ENCODE measurements around the gene SPINT2.

The SPINT2 gene

DNA sequence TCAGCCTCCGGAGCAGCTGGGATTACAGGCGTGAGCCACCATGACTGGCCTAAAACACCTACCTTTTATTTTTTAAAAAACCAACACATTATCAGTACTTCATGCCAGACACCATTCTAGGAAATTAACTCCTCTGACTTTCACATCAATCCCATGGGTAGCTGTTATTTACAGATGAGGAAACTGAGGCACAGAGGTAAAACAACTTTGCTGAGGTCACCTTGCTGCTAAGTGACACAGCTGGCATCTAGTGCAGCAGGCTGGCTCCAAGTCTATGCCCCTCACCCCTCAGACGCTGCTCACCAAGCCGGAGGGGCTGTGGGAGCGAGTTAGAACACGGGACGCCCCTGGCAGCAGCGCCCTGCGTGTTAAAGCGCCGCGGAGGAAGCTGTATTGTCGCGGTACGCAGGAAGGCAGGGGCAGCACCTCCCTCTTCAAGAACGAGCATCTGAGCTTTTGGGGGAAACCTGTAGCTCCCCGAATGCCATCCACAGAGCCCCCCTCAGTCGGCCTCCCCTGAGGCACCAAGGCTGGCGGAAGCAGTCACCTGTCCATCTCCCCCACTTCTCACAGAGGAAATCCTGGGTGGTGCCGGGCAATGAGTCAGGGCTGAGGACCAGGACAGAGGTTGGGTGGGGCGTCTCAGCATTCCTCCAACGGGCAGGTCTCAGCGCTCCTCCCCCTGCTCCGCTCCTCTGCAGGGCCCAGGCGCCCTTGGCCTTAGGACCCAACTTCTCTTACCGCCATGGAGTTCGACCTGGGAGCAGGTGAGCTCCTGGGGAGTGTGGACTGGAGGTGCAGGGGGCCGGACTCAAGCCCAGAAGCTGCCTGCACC, 39.4 kb downstream of the SPINT2 start, which contains the start of gene C19orf33:
Gene C19orf33 (plus strand): TSS at position 735 of the 835 bp plus-strand sequence. CDS start 11 bp downstream, at position 746.
- peak; percentile 99 for DNase-seq

DNA sequence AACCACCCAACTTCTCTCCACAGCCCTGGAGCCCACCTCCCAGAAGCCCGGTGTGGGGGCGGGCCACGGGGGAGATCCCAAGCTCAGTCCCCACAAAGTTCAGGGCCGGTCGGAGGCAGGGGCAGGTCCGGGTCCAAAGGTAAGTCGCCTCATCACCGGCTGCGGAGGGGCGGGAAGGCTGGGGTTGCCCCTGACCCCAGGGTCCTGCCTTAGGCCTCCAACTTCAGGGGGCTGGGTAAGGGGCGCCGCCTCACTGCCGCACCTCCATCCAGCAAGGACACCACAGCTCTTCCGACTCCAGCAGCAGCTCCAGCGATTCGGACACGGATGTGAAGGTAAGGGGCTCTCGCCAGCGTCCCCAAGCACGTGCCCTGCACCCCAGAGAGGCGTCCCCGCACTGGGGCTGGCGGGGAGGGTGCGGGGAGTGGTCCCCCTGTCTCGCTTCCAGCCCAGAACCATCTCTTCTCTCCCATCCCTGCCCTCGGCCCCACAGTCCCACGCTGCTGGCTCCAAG, 40.0 kb downstream of the SPINT2 start:
- DNase-seq = no peak

DNA sequence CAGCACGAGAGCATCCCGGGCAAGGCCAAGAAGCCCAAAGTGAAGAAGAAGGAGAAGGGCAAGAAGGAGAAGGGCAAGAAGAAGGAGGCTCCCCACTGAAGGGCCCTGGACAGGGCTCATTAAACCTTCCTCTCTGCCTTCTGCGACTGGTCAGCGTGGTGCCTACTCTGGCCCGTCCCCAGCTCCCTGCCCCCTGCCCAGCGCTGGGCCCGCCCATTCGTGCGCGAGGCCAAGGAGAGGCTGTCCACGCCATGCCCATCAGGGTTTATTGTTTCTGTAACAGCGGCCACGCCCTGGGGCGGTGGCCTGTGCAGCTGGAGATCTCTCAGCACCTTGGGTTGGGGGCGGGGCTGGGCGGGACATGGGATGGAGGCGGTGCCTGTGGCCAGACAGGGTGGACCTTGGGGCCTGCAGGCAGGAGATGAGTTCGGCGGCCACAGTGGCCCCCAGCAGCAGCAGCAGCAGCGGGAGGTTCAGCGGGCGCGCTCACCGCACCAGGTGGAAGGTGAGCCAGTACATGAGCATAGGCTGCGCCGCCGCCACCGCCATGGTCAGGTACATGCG, 40.6 kb downstream of the SPINT2 start:
- peak; percentile 99 for DNase-seq

DNA sequence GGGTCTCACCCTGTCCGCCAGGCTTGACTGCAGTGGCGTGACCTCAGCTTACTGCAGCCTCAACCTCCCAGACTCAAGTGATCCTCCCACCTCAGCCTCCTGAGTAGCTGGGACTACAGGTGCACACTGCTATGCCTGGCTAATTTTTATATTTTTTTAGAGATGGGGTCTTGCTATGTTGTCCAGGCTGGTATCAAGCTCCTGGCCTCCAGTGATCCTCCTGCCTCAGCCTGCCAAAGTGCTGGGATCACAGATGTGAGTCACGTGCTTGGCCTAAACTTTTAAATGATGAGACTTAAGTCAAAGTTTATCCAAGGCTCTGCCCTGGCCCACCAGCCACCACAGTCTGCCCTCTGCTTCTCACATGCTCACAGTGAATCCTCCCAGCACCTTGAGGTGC, 41.9 kb downstream of the SPINT2 start:
- DNase-seq = no peak

DNA sequence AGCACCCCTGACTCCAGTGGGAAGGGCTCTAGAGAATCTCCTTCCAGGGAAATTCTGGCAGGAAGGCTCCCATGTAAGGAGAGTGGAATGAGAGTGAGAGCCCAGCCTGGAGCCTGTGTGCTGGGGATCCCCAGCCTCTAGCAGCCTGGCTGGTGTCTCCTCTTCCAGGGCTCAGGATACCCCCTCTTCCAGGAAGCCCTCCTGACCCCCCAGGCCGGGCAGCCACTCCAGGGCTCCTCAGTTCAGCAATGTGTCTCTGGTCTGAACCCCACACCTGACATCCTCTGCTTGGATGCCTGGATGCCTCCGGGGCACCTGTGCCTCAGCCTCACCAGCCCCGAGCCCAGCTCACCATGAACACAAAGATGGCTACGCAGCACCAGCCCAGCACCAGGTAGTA, 42.7 kb downstream of the SPINT2 start:
- DNase-seq = no peak

DNA sequence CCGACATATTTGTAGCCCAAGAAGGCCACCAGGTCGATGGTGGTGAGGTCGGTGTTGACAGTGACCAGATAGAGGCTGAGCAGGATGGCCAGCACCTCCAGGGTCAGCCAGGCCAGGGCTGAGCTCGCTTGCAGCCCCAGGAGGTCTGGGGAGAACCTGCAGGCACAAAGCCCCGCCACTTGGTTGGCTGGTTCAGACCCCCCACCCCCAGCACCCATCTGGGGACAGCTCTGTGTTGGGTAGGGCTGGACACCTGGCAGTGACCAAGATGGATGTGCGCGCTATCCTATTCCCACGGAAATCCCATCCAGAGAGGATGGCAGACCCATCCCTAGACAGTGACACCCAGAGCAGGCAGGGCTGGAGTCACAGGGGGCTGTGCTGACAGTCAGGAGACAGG, 43.2 kb downstream of the SPINT2 start:
- DNase-seq = peak; percentile 66

DNA sequence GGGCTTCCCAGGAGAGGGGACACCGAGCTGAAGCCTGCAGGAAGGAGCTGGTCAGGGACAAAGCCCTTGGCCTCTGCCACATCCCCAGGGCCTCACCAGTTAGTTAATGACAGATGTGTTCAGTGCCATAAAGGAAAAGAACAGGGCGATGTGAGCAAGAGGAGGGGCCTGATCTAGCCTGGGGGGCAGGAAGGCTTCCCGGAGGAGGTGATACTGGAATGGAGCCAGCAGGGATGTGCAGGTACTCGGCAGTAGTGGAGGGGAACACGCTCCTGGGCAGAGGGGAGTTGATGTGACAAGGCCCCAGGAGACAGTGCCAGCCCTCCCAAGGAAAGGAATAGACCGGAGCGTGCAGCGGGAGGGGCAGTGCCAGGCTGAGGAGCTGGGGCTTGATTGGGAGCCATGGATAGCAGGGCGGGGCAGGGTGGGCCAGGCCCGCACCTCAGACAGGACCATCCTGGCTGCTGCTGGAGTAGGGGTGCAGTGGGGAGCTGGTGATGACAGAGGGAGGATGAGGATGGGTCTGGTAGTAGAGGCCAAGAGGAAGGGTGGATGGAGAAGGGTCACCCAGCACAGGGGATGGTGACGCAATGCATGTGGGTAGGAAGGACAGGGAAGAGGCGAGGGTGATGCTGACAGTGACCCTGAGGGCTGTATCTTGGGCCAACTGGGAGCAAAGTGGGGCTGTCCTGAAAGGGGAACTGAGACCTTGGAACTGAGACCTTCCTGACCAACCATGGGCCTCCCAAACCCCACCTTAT, 43.8 kb downstream of the SPINT2 start:
- DNase-seq = no peak

DNA sequence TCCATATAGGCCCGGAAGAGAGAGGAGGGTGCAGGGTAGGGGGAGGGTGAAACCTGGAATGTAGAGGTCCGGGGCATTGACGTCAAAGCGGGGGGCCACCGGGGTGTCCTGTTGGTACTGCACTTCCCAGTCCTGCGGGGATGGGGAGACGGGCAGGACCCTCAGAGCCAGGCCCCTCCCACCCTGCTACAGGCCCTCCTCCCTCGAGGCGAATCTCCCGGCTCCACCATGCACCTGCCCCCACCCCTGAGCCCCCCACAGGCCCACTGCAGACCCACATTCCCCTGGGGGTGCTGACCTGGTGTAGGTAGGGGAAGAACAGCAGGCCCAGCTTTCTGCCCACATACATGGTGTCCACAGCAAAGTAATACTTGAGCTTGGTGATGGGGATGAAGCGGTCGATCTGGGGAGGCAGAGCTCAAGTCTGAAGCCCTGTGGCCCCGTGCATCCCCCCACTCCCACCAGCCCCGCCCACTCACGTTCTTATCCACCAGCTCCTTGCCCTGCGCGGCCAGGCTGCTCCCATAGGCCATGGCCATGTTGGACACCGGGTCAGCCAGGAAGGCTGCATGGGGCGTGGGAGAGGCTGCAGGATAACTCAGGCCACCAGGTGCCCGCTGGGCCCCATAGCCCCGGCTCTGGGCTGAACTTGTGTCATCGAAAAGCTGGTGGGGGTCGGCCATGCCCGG, 44.7 kb downstream of the SPINT2 start:
- no peak for DNase-seq

DNA sequence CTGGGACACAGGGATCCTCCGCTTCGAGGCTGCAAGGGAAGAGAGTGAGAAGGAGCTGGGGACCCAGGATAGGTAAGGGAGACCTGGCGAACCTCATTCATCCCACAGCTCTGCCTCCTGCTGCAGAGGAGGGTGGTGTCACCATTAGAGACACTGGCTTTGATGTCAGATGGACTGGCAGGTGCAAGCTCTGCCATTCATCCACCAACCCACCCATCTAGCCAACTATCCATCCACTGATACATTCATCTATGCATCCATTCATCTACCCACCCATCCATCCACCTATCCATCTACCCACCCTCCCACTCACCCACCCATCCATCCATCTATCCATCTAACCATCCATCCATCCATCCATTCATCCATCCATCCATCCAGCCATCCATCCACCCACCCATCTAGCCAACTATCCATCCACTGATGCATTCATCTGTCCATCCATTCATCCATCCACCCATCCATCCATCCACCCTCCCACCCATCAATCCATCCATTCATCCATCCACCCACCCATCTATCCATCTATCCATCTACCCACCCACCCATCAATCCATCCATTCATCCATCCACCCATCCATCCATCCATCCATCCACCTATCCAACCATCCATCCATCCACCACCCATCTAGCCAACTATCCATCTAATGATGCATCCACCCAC, 45.4 kb downstream of the SPINT2 start:
- no peak for DNase-seq

DNA sequence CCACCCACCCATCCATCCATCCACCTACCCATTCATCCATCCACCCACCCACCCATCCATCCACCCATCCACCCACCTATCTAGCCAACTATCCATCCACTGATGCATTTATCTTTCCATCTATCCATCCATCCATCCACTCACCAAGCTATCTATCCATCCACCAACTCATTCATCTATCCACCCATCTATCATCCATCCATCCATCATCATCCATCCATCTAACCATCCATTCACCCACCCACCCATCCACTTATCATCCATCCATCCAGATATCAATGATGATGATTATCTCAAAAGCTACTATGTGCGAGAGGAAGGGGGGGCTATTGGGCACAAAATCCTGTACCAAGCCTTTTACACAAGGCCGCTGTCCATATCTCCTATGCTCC, 45.9 kb downstream of the SPINT2 start:
- DNase-seq = no peak

DNA sequence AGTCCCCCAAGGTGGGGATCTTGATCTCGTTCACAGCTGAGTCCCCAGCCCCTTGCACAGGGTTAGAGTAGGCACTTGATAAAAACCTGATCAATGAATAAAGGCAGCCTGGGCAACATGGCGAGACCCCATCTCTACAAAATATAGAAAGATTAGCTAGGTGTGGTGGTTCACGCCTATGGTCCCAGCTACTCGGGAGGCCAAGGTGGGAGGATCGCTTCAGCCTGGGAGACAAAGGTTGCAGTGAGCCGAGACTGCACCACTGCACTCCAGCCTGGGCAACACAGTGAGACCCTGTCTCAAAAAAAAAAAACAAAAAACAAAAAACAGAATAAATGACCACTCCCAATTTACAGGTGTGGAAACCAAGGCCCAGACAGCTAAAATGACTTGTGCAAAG, 46.6 kb downstream of the SPINT2 start:
- no peak for DNase-seq

DNA sequence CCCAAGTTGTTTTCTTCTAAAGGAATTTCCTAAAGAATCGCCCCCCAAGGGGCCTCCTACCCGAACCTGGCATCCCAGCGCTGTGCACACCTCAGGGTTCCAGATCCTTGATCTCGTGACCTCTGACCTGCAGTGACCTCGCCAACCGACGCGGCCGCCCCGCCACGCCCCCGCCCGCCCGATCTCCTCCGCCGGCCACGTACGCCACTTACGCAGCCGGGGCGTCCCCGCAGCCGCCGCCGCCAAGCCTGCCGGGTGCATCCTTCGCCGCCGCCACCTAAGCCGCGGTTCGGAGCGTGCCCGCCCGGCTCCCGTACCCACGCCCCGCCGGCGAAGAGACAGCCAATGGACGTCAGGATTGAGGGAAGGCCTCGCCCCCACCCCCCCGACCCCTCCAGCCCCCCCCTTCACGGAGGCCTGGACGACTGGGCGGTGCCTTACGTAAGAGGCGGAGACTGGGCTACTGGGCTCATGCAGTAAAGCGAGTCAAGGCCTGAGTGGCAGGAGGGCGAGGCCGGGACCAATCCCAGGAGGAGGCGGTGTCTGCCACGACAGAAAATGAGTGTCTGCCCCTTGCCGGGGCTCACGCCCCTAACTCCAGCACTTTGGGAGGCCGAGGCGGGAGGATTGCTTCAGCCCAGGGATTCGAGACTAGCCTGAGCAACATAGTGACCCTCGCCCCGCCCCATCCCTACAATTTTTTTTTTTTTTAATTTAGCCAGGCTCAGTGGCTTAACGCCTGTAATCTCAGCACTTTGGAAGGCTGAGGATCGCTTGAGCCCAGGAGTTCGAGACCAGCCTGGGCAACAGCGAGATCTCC, 51.5 kb downstream of the SPINT2 start, which contains the start of gene YIF1B:
Gene YIF1B (minus strand): TSS at position 291 of the 820 bp plus-strand sequence. CDS start 30 bp downstream, at position 261.
- DNase-seq = peak; percentile 100

DNA sequence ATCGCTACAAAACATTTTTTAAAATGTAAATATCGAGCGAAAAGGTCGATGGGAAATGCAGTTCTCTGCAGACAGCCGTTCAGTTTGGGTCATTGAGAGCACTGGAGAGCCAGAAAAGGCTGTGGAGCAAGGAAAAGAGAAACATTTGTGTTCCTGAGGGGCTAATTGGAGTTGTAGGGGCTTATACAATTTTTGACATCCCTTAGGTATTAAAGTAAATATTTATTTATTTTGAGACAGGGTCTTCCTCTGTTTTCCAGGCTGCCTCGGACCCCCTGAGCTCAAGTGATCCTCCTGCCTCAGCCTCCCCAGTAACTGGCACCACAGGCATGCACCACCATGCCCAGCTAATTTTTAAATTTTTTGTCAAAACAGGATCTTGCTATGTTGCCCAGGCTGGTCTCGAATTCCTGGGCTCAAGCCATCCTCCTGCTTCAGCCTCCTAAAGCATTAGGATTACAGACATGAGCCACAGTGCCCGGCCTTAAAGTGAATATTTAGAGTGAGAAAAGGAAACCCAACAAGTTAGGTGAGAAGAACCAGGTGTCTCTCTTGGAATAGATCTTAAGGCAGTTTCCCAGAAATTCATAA, 52.2 kb downstream of the SPINT2 start:
- no peak for DNase-seq

DNA sequence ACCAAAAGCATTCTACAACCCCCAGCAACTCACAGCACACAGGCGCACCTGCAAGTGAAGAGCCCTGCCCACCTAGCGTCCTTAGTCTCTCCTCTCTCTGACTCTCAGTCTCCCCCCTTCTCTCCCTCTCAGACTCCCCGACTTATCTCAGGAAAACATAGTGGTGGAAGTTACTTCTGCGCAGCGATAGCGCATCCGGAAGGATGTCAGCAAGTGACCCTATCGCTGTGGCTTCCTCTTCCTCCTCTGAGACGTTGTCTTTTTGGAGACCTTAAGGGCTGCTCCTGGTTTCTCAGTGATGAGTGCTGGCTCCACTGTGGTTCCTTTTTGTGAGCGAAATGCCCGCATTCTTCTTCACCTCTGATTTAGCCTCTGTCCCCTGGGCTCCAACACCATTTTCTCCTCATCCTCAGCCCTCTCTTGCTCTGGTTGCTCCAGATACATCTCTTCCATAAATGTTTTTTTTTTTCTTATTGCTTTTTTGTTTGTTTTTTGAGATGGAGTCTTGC, 52.8 kb downstream of the SPINT2 start:
- DNase-seq = no peak

DNA sequence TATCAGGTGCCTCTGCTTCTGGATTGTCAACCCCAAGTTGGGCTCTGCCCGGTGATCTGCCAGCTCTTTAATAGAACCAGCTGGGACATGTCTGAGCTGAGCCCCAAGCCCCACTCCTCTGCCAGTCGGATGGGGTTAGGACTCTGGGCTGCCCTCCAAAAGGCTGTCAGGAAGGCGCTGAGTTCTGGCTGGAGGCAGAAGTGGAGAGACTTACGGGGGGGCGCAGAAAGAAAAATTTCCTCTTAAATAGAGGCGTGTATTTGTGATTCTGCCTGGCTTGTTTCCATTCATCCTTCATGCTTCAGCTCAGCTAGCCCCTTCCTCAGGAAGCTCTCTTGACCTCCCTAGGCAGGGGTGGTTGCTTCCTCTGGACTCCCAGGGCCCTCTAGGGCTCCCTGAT, 54.3 kb downstream of the SPINT2 start:
- DNase-seq = no peak

DNA sequence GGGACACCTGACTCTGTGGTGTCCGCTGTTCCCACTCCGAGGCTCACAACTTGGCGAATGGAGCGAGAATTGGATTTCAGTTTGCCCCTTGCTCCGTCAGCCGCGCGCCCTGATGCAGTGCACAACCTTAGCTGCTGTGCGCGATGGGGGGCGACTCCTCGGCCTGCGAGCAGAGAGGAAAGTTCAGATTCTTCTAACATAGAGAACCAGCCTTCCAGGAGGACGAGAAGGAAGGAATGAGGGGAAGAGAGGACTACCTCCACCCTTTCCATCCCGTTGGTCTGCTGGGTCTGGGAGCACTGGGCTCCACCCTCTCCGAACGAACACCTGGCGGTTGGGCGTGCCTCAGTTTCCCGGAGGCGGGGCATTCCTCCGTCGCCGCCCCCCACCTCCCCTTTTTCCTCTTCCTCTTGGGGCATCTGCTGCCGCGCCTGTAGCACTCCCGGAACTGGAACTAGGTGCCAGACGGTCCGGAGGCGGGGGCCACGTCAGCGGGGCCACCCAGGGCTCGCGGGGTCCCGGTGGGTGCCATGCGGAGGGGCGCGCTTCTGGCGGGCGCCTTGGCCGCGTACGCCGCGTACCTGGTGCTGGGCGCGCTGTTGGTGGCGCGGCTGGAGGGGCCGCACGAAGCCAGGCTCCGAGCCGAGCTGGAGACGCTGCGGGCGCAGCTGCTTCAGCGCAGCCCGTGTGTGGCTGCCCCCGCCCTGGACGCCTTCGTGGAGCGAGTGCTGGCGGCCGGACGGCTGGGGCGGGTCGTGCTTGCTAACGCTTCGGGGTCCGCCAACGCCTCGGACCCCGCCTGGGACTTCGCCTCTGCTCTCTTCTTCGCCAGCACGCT, 55.3 kb downstream of the SPINT2 start, which contains the start of gene KCNK6:
Gene KCNK6 (plus strand): TSS at position 425 of the 838 bp plus-strand sequence. CDS start 106 bp downstream, at position 531.
- peak; percentile 78 for DNase-seq

DNA sequence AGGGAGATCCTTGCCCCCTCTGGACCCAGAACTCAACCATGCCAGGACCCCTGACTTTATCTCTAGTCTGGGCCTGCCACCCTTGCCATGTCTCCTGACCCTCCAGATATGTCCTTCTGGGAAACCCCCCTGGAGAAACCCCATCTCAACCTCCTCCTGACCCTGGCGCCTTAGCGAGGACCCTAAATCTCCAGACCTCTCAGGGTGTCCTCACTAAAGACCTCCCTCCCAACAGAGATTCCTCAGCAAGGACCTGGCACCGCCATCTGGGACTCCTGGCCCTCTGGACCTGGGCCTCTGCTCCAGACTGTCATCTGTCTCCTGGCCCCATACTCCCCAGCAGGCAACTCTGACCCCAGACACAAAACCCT, 56.6 kb downstream of the SPINT2 start:
- DNase-seq = no peak

DNA sequence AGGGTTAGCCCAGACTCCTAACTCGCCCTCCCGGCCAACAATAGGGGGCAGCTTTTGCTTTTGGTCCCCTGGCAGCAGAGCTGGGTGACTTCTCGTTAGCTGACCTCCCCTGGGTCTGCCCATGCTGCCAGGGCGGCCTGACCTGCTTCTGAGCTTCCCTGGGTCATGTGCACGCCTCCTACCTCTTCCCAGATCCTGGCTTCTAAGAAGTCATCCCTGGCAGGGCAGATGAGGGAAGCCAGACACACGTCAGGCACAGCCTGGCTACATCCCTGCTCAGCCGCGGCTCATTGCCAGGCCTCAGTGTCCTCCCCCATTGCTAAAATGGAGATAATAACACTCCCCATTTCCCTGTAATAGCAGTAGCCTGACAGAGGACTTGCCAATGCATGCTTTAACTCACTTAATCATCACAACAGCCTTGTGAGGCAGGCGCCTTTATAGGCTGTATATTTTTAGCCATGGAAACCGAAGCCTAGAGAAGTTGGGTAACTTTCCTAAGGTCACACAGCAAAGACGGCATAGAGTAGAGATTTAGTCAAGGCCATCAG, 57.3 kb downstream of the SPINT2 start:
- DNase-seq = peak; percentile 54

DNA sequence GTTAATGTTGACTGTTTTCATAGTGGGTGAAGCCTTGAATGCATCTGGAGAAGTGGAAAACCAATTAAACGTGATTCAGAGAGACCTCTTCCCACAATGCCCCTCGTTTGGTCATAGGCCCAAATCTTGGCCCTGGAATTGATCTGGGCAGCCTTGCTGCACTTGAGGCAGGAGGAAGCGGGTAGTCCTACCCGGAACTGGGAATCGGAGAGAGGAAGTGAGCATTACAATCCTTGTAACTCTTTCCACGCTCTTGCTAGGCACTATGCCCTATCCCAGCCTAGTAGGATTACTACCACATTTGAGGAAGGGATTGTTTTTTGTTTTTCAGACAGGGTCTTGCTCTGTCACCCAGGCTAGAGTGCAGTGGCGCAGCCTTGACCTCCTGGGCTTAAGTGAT, 58.9 kb downstream of the SPINT2 start:
- DNase-seq = no peak

Measured in 8988T (cell line).